ENCODE data around the gene STRN4.

Gene STRN4

DNA sequence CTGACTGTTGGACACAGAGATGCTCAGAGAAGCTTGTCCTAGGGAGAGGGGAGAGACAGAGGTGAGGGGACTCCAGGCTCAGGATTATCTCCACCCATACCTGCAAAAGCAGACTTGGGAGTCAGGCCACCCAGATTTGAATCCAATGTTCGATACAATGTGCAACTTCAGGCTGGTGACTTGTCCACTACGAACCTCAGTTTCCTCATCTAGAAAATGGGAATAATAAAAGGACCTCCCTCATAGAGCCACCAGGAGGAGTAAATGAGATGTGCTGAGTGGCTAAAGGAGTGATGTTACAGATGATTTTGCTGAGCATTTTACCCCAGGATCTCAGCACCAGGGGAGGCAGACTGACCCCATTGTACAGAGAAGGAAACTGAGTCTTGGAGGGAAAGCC, 54.3 kb downstream of the STRN4 start:
- no peak overlapping the region for H3K4me3 ChIP-seq (replicated peaks; ENCODE audit: low read depth, low read length)
- TF ChIP-seq CTCF (IDR thresholded peaks at IDR 0.05; ENCODE audit: low read depth, low read length, missing control alignments) = no peak
- no peak for DNase-seq (ENCODE audit: extremely low read depth, low read depth)

GRCh38 chr19:46691104-46691503, 55.1 kb downstream of the STRN4 start:
- no peak for TF ChIP-seq CTCF (IDR thresholded peaks at IDR 0.05; ENCODE audit: low read depth, low read length, missing control alignments)
- DNase-seq (ENCODE audit: extremely low read depth, low read depth) = no peak
- no peak overlapping the region for H3K4me3 ChIP-seq (replicated peaks; ENCODE audit: low read depth, low read length)

DNA sequence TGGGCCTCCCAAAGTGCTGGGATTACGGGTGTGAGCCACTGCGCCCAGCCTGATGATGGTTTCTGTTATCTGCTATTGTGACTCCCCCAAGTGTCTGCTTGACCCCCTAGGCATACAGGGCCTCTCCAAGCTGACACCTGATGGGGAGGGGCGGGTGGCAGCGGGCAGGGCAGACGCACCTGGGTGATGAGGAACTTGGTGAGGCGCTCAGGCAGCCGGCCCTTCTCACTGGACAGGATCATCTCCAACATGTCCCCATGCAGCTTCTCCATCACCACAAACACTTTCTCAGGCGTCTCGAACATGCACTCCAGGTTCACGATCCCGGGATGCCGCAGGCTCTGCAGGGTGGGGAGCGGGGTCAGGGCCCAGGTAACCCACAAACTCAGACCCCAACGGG, 56.9 kb downstream of the STRN4 start:
- TF ChIP-seq CTCF (IDR thresholded peaks at IDR 0.05; ENCODE audit: low read depth, low read length, missing control alignments) = no peak
- H3K4me3 ChIP-seq (replicated peaks; ENCODE audit: low read depth, low read length) = no peak overlapping the region
- DNase-seq (ENCODE audit: extremely low read depth, low read depth) = no peak

GRCh38 chr19:46687438-46688145, 58.7 kb downstream of the STRN4 start:
- H3K4me3 ChIP-seq (replicated peaks; ENCODE audit: low read depth, low read length) = no peak overlapping the region
- no peak for TF ChIP-seq CTCF (IDR thresholded peaks at IDR 0.05; ENCODE audit: low read depth, low read length, missing control alignments)
- DNase-seq (ENCODE audit: extremely low read depth, low read depth) = no peak

GRCh38 chr19:46685189-46685588, 61.1 kb downstream of the STRN4 start:
- no peak for DNase-seq (ENCODE audit: extremely low read depth, low read depth)
- H3K4me3 ChIP-seq (replicated peaks; ENCODE audit: low read depth, low read length) = no peak overlapping the region
- no peak for TF ChIP-seq CTCF (IDR thresholded peaks at IDR 0.05; ENCODE audit: low read depth, low read length, missing control alignments)

- no peak for TF ChIP-seq CTCF (IDR thresholded peaks at IDR 0.05; ENCODE audit: low read depth, low read length, missing control alignments)
- DNase-seq (ENCODE audit: extremely low read depth, low read depth) = no peak
Measured at GRCh38 chr19:46678110-46678732, 68.0 kb downstream of the STRN4 start.

More at GRCh38 chr19:46678110-46678732, 68.0 kb downstream of the STRN4 start:
- no peak overlapping the region for H3K4me3 ChIP-seq (replicated peaks; ENCODE audit: low read depth, low read length)
